SIG-M5 (cell line): ENCODE data around the gene GGTLC1.
"Not testable (repeated sequence)": the region's sequence is repeated elsewhere in the genome, so short reads cannot be mapped to it uniquely, and the experiment has no call there.

Experiments used
- DNase-seq: peaks from one replicate; lab custom pipeline; 2025; lab: John Stamatoyannopoulos, UW

GGTLC1 gene

GRCh38 chr20:23994001-23994633 lies 5.5 kb upstream of the GGTLC1 start:
- not testable (repeated sequence) for DNase-seq

GRCh38 chr20:23993440-23993839 lies 4.9 kb upstream of the GGTLC1 start:
- DNase-seq = not testable (repeated sequence)

DNA sequence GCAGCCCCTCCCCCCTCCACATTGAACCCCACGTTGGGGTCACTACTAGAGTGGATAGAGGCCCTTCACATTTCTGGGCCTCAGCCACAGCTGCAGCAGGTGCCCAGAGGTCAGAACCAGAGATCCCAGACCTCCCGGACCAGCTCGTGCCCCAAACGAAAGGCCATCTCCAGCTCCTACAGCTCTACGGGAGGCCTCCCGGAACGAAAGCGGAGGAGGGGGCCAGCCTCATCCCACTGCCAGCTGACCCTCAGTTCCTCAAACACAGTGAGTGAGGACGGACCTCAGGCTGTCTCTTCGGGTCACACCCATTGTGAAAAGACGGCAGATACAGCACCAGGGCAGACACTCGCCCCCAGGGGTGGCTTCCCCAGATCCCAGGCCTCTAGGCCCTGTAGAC lies 1.7 kb upstream of the GGTLC1 start:
- not testable (repeated sequence) for DNase-seq

- not testable (repeated sequence) for DNase-seq
These were observed 387 bp upstream of the GGTLC1 start for GRCh38 chr20:23988966-23989365.

DNA sequence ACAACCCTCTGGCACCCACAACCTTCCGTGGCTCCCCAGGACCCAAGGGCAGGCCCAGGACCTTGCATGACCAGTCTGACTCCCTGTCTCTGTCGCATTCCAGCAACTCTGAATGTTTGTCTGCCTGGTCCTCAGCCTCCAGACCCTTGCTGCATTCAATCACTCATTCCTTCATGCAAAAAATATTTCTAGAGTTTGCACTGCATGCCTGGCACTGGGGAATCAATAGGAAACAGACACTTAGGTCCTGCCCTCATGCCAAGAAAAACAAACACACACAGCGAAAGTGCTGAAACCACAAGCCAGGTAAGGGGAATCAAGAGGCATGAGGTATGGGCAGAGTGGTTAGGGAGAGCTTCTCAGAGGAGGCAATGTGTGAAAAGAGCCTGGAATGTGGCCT lies 1.9 kb downstream of the GGTLC1 start:
- DNase-seq = not testable (repeated sequence)

- DNase-seq = not testable (repeated sequence)
These were observed 2.3 kb downstream of the GGTLC1 start for GRCh38 chr20:23986310-23986709.

- not testable (repeated sequence) for DNase-seq
These were observed 2.8 kb downstream of the GGTLC1 start for GRCh38 chr20:23985790-23986225.

- DNase-seq = not testable (repeated sequence)
These were observed 3.4 kb downstream of the GGTLC1 start for GRCh38 chr20:23985066-23985789.

DNA sequence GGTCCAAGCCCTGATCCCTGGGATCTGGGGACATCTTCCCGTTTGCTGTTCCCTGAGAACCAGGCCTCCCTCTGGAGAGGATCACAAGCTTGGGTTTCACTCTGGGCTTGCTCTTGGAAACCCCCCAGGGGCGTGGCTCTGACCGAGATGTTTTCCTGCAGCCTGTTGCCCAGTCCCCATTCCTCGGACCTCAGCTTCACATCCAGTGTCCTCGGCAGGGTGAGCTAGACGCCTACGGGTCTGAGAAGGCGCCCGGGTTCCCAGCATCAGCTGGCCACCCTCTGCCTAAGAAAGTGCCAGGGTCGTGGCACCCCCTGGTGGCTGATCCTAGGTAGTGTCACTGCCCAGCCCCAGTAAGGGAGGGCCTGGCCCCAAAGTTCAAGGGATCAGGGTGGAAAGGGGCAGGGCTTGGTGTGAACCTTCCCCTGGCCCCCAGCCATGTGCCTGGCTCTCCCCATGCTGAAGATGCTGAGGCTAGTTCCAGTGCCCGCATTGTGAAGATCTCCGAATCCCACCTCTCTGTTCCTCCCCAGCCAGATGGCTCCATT lies 4.0 kb downstream of the GGTLC1 start:
- DNase-seq = not testable (repeated sequence)

DNA sequence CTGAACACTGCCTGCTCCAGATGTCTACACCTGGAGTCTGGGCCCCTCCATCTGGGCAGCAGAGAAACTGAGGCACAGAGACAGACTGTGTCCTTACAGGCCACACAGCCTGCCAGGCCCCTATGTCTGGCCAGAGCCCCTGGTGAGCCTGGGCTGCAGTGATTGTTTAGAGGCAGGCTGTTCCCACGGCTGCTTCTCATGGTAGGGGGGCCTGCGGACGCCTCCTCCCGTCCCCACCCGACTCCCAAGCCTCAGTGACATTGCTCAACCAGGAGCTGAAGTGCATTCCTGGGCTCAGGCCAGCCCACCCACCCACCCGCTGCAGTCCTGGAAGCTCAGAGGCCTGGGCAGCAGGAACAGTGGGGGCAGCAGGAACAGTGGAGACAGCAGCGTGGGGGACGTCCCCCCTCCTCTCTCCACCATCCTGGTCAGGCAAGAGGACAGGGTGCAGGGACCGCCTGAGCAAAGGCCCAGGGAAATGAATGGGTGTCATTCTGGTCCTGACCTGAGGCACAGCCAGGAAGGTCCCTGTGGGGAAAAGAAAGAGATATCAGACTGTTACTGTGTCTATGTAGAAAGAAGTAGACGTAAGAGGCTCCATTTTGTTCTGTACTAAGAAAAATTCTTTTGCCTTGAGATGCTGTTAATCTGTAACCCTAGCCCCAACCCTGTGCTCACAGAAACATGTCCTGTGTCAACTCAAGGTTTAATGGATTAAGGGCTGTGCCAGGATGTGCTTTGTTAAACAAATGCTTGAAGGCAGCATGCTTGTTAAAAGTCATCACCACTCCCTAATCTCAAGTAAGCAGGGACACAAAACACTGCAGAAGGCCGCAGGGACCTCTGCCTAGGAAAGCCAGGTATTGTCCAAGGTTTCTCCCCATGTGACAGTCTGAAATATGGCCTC lies 6.2 kb downstream of the GGTLC1 start:
- not testable (repeated sequence) for DNase-seq

- not testable (repeated sequence) for DNase-seq
These were observed 7.1 kb downstream of the GGTLC1 start for GRCh38 chr20:23981526-23981925.

- DNase-seq = not testable (repeated sequence)
These were observed 7.6 kb downstream of the GGTLC1 start for GRCh38 chr20:23981014-23981413.

- DNase-seq = not testable (repeated sequence)
These were observed 8.4 kb downstream of the GGTLC1 start for GRCh38 chr20:23979899-23980811.

GRCh38 chr20:23979380-23979779 lies 9.2 kb downstream of the GGTLC1 start:
- not testable (repeated sequence) for DNase-seq

DNA sequence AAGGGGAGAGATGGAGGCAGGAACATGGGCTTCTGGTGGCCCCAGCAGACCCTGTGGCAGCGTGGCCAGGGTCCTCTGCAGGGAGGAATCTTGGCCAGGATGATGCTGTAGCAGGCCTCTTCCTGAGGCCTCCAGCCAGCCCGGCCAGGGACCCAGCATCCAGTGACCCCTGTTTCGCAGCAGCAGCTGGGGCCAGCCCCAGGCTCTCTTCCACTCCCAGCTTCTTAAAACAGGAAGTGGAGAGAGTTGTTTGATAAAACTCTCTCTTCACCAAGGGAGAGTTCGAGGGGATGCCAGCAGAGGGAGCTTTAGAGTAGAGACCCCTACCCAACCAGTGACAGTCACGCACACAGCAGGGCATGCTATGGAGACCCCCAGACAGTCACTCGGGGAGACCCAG lies 10.1 kb downstream of the GGTLC1 start:
- not testable (repeated sequence) for DNase-seq

DNA sequence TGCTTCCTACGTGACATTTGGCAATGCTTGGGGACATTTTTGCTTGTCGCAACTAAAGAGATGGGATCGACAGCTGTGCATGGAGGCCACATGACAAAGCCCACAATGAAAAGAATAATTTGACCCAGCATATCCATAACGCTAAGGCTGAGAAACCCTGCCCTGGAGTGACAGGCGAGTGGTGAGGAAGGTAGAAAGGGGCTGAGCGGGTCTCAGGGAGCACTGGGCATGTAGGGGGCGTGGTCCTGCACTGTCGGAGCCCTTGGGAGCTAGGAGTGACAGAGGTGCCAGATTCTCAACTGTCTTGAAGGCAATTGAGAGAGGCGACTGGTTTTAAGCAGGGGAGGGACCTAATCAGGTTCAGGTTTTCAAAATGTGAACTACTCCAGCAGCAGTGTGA lies 13.6 kb downstream of the GGTLC1 start:
- DNase-seq = no peak

DNA sequence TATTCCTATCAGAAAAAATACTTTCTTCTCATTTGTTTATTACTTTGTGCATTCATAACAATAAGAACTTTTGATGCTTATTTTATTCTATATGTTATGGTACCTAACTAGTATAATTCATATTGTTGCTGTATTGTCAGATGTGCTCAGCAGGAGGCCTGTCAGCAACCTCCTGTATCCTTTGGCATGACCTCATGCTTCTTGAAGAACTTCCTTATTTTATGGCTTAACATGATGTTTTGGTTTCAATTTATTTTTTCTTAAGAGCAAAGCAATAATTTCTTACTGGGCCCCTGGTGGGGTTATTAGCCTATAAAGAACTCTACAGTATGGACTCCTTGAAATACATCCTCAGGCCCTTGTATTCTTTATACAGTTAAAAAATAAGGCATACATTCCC lies 17.3 kb downstream of the GGTLC1 start:
- DNase-seq = no peak

DNA sequence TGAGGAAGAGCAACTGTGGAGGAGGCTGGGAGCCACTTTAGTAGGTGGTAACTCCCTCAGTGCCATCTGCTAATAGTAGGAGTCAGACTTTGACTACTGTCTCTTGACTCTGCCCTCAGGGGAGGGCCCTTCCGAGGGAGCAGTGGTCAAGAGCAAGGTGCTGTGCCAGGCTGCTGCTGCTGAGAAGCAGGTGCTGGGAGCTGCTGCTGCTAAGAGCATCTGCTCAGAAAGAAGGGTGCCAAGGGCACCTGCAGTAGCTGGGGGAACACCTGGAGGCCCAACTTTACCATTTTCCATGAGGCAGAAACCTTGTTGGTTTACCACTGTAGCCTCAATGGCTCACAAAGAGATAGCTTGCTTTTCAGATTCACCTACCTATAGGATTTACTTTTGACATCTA lies 18.5 kb downstream of the GGTLC1 start:
- DNase-seq = no peak

GRCh38 chr20:23967616-23967979 lies 21.0 kb downstream of the GGTLC1 start:
- DNase-seq = no peak

DNA sequence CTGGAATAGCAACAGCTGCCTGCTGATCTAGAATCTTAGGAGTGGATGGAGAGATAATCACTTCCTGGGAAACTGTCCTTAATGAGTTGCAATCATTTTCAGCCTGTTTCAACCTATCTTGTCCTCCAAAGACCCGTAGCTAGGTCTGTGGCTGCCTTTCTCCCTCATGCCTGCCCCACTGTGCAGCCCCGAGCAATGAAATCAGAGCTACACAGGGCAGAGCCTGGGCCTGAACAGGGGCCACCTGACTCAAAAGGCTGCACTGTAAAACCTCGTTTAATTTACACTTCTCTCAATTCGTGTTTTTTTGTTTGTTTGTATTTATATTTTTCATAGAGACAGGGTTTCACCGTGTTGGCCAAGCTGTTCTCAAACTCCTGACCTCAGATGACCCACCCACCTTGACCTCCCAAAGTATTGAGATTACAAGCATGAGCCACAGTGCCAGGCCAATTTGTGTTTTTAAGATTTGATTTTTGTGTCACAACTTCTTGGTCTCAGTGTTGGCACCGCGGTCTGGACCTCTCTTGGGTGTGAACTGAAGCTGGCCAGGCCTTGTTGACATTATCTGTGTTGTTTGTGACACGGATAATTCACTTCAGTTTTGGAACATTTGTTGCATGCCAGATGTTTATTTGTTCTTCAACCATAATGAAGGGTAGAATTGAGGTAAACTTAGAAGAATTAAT lies 21.5 kb downstream of the GGTLC1 start:
- DNase-seq = no peak

- DNase-seq = no peak
These were observed 22.3 kb downstream of the GGTLC1 start for GRCh38 chr20:23966298-23966697.
